ENCODE results near the gene ATP6V0A1. TPM values are rescaled to one million over a fixed set of nuclear protein-coding genes. Genes with fewer than 3 reads are reported as not detected.

The ATP6V0A1 gene
- total RNA-seq, 1 experiment from 2014 or later = 53.4 TPM

DNA sequence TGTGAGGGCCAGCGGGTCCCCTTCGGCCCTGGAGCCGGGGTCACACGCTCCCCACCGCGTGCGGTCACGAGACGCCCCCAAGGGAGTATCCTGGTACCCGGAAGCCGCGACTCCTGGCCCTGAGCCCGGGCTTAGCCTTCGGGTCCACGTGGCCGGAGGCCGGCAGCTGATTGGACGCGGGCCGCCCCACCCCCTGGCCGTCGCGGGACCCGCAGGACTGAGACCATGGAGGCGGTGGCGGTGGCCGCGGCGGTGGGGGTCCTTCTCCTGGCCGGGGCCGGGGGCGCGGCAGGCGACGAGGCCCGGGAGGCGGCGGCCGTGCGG lies 77.3 kb downstream of the ATP6V0A1 start, which contains the start of gene NAGLU:
Gene NAGLU (plus strand): TSS at position 194 of the 324 bp plus-strand sequence. CDS start 32 bp downstream, at position 226.
- no peaks in the 10 kb centered on the region for H3K9me3 ChIP-seq (ENCODE audit: control insufficient read depth, insufficient read depth, low read depth, low read length)
- peak; percentile 59; the same call in 1 of the 2 replicates for TF ChIP-seq SIN3A (IDR thresholded peaks at IDR 0.05; ENCODE audit: borderline replicate concordance, insufficient read depth, low read depth, low read length)
- no peak for TF ChIP-seq CTCF (IDR thresholded peaks at IDR 0.05)
- TF ChIP-seq, protein P1, sequence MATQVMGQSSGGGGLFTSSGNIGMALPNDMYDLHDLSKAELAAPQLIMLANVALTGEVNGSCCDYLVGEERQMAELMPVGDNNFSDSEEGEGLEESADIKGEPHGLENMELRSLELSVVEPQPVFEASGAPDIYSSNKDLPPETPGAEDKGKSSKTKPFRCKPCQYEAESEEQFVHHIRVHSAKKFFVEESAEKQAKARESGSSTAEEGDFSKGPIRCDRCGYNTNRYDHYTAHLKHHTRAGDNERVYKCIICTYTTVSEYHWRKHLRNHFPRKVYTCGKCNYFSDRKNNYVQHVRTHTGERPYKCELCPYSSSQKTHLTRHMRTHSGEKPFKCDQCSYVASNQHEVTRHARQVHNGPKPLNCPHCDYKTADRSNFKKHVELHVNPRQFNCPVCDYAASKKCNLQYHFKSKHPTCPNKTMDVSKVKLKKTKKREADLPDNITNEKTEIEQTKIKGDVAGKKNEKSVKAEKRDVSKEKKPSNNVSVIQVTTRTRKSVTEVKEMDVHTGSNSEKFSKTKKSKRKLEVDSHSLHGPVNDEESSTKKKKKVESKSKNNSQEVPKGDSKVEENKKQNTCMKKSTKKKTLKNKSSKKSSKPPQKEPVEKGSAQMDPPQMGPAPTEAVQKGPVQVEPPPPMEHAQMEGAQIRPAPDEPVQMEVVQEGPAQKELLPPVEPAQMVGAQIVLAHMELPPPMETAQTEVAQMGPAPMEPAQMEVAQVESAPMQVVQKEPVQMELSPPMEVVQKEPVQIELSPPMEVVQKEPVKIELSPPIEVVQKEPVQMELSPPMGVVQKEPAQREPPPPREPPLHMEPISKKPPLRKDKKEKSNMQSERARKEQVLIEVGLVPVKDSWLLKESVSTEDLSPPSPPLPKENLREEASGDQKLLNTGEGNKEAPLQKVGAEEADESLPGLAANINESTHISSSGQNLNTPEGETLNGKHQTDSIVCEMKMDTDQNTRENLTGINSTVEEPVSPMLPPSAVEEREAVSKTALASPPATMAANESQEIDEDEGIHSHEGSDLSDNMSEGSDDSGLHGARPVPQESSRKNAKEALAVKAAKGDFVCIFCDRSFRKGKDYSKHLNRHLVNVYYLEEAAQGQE (IDR thresholded peaks at IDR 0.05; ENCODE audit: insufficient read depth in 1 of 2, low read depth in 2 of 2, low read length in 1 of 2) = no peak
- TF ChIP-seq TCF7L2 (IDR thresholded peaks at IDR 0.05; ENCODE audit: low read depth, low read length) = no peak
- TF ChIP-seq POLR2AphosphoS5 (IDR thresholded peaks at IDR 0.05; ENCODE audit: low read depth, low read length) = peak; percentile 58
- CTCF ChIA-PET = interaction anchor here (0.5 kb wide), 1 partner anchor 140 kb away, joined by 3 read pairs; no protein-coding TSS in a partner anchor
- peak within 1 kb of the TSS; percentile 98 for H3K27ac ChIP-seq (ENCODE audit: low read length)
- POLR2A ChIA-PET = no interaction called here
- no peaks in the 10 kb centered on the region; the same call in 1 of the 2 replicates for H3K36me3 ChIP-seq (ENCODE audit: control insufficient read depth, insufficient read depth, low read length)
- no peaks in the 10 kb centered on the region for H3K27me3 ChIP-seq (ENCODE audit: control insufficient read depth, insufficient read depth, low read length)
- peak within 1 kb of the TSS; percentile 62 to 76 for H3K4me3 ChIP-seq (ENCODE audit: low read depth in 2 of 2, low read length in 2 of 2)
- no TSS peak for BruUV-seq (replicated peaks)
- in situ Hi-C loops (cut with HindIII; ENCODE audit: low pct_unique_long_range_greater_than_20kb, low sequenced_read_pairs) = no loop called here
- intact Hi-C loops (cut with micrococcal nuclease; ENCODE audit: unreplicated experiment) = no loop called here
- no peak for DNase-seq (ENCODE audit: low read depth, low spot score)
- H3K4me1 ChIP-seq (ENCODE audit: control insufficient read depth, insufficient read depth, low read length) = peaks cover 38% of the 10 kb centered on the region
- ATAC-seq = peak; percentile 90

- Histone ChIP-seq H3K4me3 (ENCODE audit: low read depth in 2 of 2, low read length in 2 of 2) (peak overlapping the region; percentile 62 to 76), H3K36me3 (ENCODE audit: control insufficient read depth, insufficient read depth, low read length) (no peaks in the 10 kb centered on the region; the same call in 1 of the 2 replicates), H3K27ac (ENCODE audit: low read length) (peak overlapping the region; percentile 79), H3K27me3 (ENCODE audit: control insufficient read depth, insufficient read depth, low read length) (no peaks in the 10 kb centered on the region), H3K9me3 (ENCODE audit: control insufficient read depth, insufficient read depth, low read depth, low read length) (no peaks in the 10 kb centered on the region), H3K4me1 (ENCODE audit: control insufficient read depth, insufficient read depth, low read length) (peaks cover 35% of the 10 kb centered on the region)
- ChIA-PET POLR2A (no interaction called here), CTCF (interaction anchor here (0.5 kb wide), 1 partner anchor 140 kb away, joined by 3 read pairs; no protein-coding TSS in a partner anchor)
- BruUV-seq (replicated peaks) = no TSS peak
- ATAC-seq = peak; percentile 84
- in situ Hi-C loops (cut with HindIII; ENCODE audit: low pct_unique_long_range_greater_than_20kb, low sequenced_read_pairs) = no loop called here
- TF ChIP-seq, protein P1 (IDR thresholded peaks at IDR 0.05; ENCODE audit: insufficient read depth in 1 of 2, low read depth in 2 of 2, low read length in 1 of 2) = no peak
- TF ChIP-seq POLR2AphosphoS5 (IDR thresholded peaks at IDR 0.05; ENCODE audit: low read depth, low read length) (no peak; the same call in 1 of the 2 replicates), SIN3A (IDR thresholded peaks at IDR 0.05; ENCODE audit: borderline replicate concordance, insufficient read depth, low read depth, low read length) (no peak; the same call in 1 of the 2 replicates), CTCF (IDR thresholded peaks at IDR 0.05) (no peak), TCF7L2 (IDR thresholded peaks at IDR 0.05; ENCODE audit: low read depth, low read length) (no peak)
- intact Hi-C loops (cut with micrococcal nuclease; ENCODE audit: unreplicated experiment) = no loop called here
- no peak for DNase-seq (ENCODE audit: low read depth, low spot score)
Observed at GRCh38 chr17:42536372-42537155, 77.9 kb downstream of the ATP6V0A1 start.

All from Panc1 (cell line).